Testis (tissue), 3 donors: ENCODE measurements around the gene ORM2. TPM values are rescaled to one million over a fixed set of nuclear protein-coding genes. Genes with fewer than 3 reads are reported as not detected.

ENCODE experiments used
- DNase-seq: peaks from one replicate; pipeline ENCODE4 v3.0.0-alpha.2; 2019
- H3K27ac ChIP-seq, 2 donors: fragments of 200-600 bp; sonication (generic); one replicate each; pipeline ENCODE4 v1.5.1; 2019
- H3K27me3 ChIP-seq: fragments of 200-600 bp; sonication (generic); one replicate; pipeline ENCODE4 v1.5.1; 2019
- H3K36me3 ChIP-seq: fragments of 200-600 bp; sonication (generic); one replicate; pipeline ENCODE4 v1.5.1; 2017; ENCODE audit warnings: low read depth; ENCODE audit errors: missing control alignments
- H3K4me1 ChIP-seq: fragments of 200-600 bp; sonication (generic); one replicate; pipeline ENCODE4 v1.5.1; 2019
- H3K4me3 ChIP-seq, 2 donors: fragments of 200-600 bp; sonication (generic); one replicate each; pipeline ENCODE4 v1.5.1; 2017 to 2019
- H3K9me3 ChIP-seq: fragments of 200-600 bp; sonication (generic); one replicate; pipeline ENCODE4 v1.5.1; 2017
- CTCF ChIP-seq, 3 experiments: fragments of 450-650 bp in 2 of 3; fragments of 200-600 bp in 1 of 3; sonication (generic) in 1 of 3; IDR thresholded peaks; one replicate each; pipeline ENCODE4 v1.5.1; 2016 to 2019; ENCODE audit warnings: antibody characterized with exemption in 3 of 3, mild to moderate bottlenecking in 2 of 3, moderate library complexity in 1 of 3
- POLR2A ChIP-seq: fragments of 450-650 bp; IDR thresholded peaks from one replicate; pipeline ENCODE4 v1.6.1; 2017; ENCODE audit warnings: antibody characterized with exemption, mild to moderate bottlenecking, moderate library complexity
- WGBS, 2 donors: methylation state at CpG; one replicate each; pipeline ENCODE4 v1.1.5; 2018; 5-methylcytosine and 5-hydroxymethylcytosine counted together
- intact Hi-C: fragments of 100-400 bp; cut with DNase I; formaldehyde crosslinking; loops from one replicate; pipeline ENCODE4 v1.15.1; 2023; ENCODE audit warnings: low total_unique reads
- polyA plus RNA-seq: library from polyadenylated mRNA; stranded (reverse); fragments of 350-450 nt; fragmentation: Illumina TruSeq; extraction: RNeasy Lipid Tissue Mini Kit (QIAGEN cat#74804); gene quantifications from one replicate; pipeline ENCODE4 v1.2.3, GENCODE V29; 2014; ENCODE audit warnings: low read depth, low replicate concordance; ENCODE audit not compliant: insufficient read depth
- total RNA-seq, 2 donors: library from RNA; depleted of rRNA; stranded (reverse); fragments of >200 nt; gene quantifications; one replicate each; pipeline ENCODE4 v1.2.3, GENCODE V29; 2016

Gene ORM2
- total and polyA plus RNA-seq, 3 donors from 2014 or later, result 0.56 to 2.3 TPM; not detected in 1

- Histone ChIP-seq H3K4me1 (no peaks in the 10 kb centered on the region), H3K9me3 (no peaks in the 10 kb centered on the region), H3K36me3 (no peaks in the 10 kb centered on the region), H3K27me3 (no peaks in the 10 kb centered on the region), H3K4me3 (no peak overlapping the region), H3K27ac (no peak overlapping the region)
- WGBS, 2 donors, result 68 to 87% methylated on average over 5 to 6 of the region's 6 CpGs
- intact Hi-C loops, result no loop called here
- DNase-seq, result no peak
- no peak for TF ChIP-seq CTCF (IDR thresholded peaks at IDR 0.05)
- no peak for TF ChIP-seq POLR2A
Measured at GRCh38 chr9:114364134-114365041, 34.7 kb downstream of the ORM2 start.

DNA sequence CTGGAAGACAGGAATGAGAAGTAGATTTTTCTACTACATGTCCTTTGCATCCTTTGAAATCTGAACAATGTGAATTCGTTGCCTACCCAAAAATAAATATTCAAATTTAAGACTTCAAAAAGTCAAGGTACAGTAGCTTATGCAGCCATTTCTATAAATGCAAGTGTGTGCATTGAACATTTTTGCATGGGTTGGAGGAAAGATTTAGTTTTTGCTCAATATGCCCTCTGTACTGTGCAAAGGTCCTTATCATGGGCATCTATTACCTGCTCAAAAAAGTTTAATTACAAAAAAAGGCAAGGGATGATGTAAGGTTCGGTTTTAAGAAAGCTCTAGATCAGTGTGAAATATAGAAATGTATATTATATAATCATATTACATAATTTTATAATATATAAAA lies 35.5 kb downstream of the ORM2 start:
- Histone ChIP-seq H3K27ac (no peak overlapping the region), H3K36me3 (no peaks in the 10 kb centered on the region), H3K27me3 (no peaks in the 10 kb centered on the region), H3K9me3 (no peaks in the 10 kb centered on the region), H3K4me1 (no peaks in the 10 kb centered on the region), H3K4me3 (no peak overlapping the region)
- no peak for TF ChIP-seq CTCF (IDR thresholded peaks at IDR 0.05)
- no peak for TF ChIP-seq POLR2A
- intact Hi-C loops, result no loop called here
- DNase-seq, result no peak
- 92 to 93% methylated on average over 2 of the region's 2 CpGs for WGBS, 2 donors

GRCh38 chr9:114366334-114367128 lies 36.9 kb downstream of the ORM2 start:
- no peak for TF ChIP-seq POLR2A
- TF ChIP-seq CTCF (IDR thresholded peaks at IDR 0.05), result no peak
- Histone ChIP-seq H3K27ac (no peak overlapping the region), H3K27me3 (no peaks in the 10 kb centered on the region), H3K4me3 (no peak overlapping the region), H3K9me3 (no peaks in the 10 kb centered on the region), H3K4me1 (no peaks in the 10 kb centered on the region), H3K36me3 (no peaks in the 10 kb centered on the region)
- intact Hi-C loops, result no loop called here
- WGBS, 2 donors, result 75 to 77% methylated on average over 10 of the region's 10 CpGs
- DNase-seq, result no peak

- intact Hi-C loops, result no loop called here
- H3K27ac ChIP-seq, result no peak overlapping the region
Measured at GRCh38 chr9:114367366-114367765, 37.7 kb downstream of the ORM2 start.

More at GRCh38 chr9:114367366-114367765, 37.7 kb downstream of the ORM2 start:
- no peaks in the 10 kb centered on the region for H3K36me3 ChIP-seq
- peaks cover 1% of the 10 kb centered on the region for H3K4me1 ChIP-seq
- no peak for DNase-seq
- H3K4me3 ChIP-seq, result no peak overlapping the region
- TF ChIP-seq CTCF (IDR thresholded peaks at IDR 0.05) (no peak), POLR2A (no peak)
- no peaks in the 10 kb centered on the region for H3K27me3 ChIP-seq
- H3K9me3 ChIP-seq, result no peaks in the 10 kb centered on the region
- 88 to 93% methylated on average over 2 to 6 of the region's 6 CpGs for WGBS, 2 donors
